Nephron progenitor cell (in vitro differentiated cells): Measurements from ENCODE around the gene SRSF10.

ENCODE experiments used
- DNase-seq: peaks from one replicate; pipeline ENCODE4 v3.0.0; 2021
- H3K27ac Mint-ChIP-seq: 2 replicates; pipeline ENCODE4 v1.8.0; 2021; ENCODE audit warnings: mild to moderate bottlenecking, moderate library complexity, mixed read lengths
- H3K27me3 Mint-ChIP-seq: 2 replicates; pipeline ENCODE4 v1.8.0; 2021; ENCODE audit warnings: mild to moderate bottlenecking, low read depth, mixed read lengths; ENCODE audit not compliant: poor library complexity
- H3K36me3 Mint-ChIP-seq: 2 replicates; pipeline ENCODE4 v1.8.0; 2021; ENCODE audit warnings: low read depth, mixed read lengths
- H3K4me1 Mint-ChIP-seq: 2 replicates; pipeline ENCODE4 v1.8.0; 2021; ENCODE audit warnings: mixed read lengths
- H3K4me3 Mint-ChIP-seq: 2 replicates; pipeline ENCODE4 v1.8.0; 2021; ENCODE audit warnings: mild to moderate bottlenecking, moderate library complexity, mixed read lengths
- H3K9me3 Mint-ChIP-seq: 2 replicates; pipeline ENCODE4 v1.8.0; 2021; ENCODE audit warnings: mild to moderate bottlenecking, moderate library complexity, mixed read lengths
- CTCF ChIP-seq: fragments of 200-600 bp; sonication (generic); IDR thresholded peaks from 2 replicates; pipeline ENCODE4 v1.5.0; 2021; ENCODE audit warnings: antibody characterized with exemption

SRSF10 gene

GRCh38 chr1:23925279-23925678 is 54.8 kb downstream of the SRSF10 start:
- Mint-ChIP-seq H3K27ac (no peak overlapping the region), H3K4me1 (no peaks in the 10 kb centered on the region)

GRCh38 chr1:23924601-23925000 is 55.5 kb downstream of the SRSF10 start:
- no peaks in the 10 kb centered on the region for H3K4me1 Mint-ChIP-seq
- no peak overlapping the region for H3K4me3 Mint-ChIP-seq
- TF ChIP-seq CTCF = no peak
- DNase-seq = no peak
- no peaks in the 10 kb centered on the region for H3K36me3 Mint-ChIP-seq
- H3K9me3 Mint-ChIP-seq = no peaks in the 10 kb centered on the region
- peaks cover 43% of the 10 kb centered on the region for H3K27me3 Mint-ChIP-seq
- H3K27ac Mint-ChIP-seq = no peak overlapping the region

More at GRCh38 chr1:23925279-23925678, 54.8 kb downstream of the SRSF10 start:
- TF ChIP-seq CTCF = no peak
- H3K4me3 Mint-ChIP-seq = no peak overlapping the region
- no peak for DNase-seq
- H3K27me3 Mint-ChIP-seq = peaks cover 46% of the 10 kb centered on the region
- no peaks in the 10 kb centered on the region for H3K36me3 Mint-ChIP-seq
- no peaks in the 10 kb centered on the region for H3K9me3 Mint-ChIP-seq

- no peak for DNase-seq
- no peak for TF ChIP-seq CTCF
- no peaks in the 10 kb centered on the region for H3K4me1 Mint-ChIP-seq
- H3K27me3 Mint-ChIP-seq = peaks cover 38% of the 10 kb centered on the region
- H3K27ac Mint-ChIP-seq = no peak overlapping the region
- H3K36me3 Mint-ChIP-seq = no peaks in the 10 kb centered on the region
- H3K4me3 Mint-ChIP-seq = no peak overlapping the region
- H3K9me3 Mint-ChIP-seq = no peaks in the 10 kb centered on the region
These were observed 56.3 kb downstream of the SRSF10 start for GRCh38 chr1:23923592-23924499.

GRCh38 chr1:23922321-23922943 is 57.7 kb downstream of the SRSF10 start:
- peaks cover 32% of the 10 kb centered on the region for H3K27me3 Mint-ChIP-seq

GRCh38 chr1:23916209-23917131 is 63.7 kb downstream of the SRSF10 start:
- H3K4me3 Mint-ChIP-seq = no peak overlapping the region
- no peaks in the 10 kb centered on the region for H3K9me3 Mint-ChIP-seq
- H3K27me3 Mint-ChIP-seq = peaks cover 7% of the 10 kb centered on the region
- peak; percentile 68 for TF ChIP-seq CTCF
- no peak overlapping the region for H3K27ac Mint-ChIP-seq
- peaks cover 18% of the 10 kb centered on the region for H3K4me1 Mint-ChIP-seq
- H3K36me3 Mint-ChIP-seq = no peaks in the 10 kb centered on the region
- DNase-seq = peak; percentile 64

More at GRCh38 chr1:23922321-23922943, 57.7 kb downstream of the SRSF10 start:
- H3K9me3 Mint-ChIP-seq = no peaks in the 10 kb centered on the region
- no peak overlapping the region for H3K27ac Mint-ChIP-seq
- H3K4me3 Mint-ChIP-seq = no peak overlapping the region
- no peaks in the 10 kb centered on the region for H3K4me1 Mint-ChIP-seq
- H3K36me3 Mint-ChIP-seq = no peaks in the 10 kb centered on the region
- no peak for DNase-seq
- no peak for TF ChIP-seq CTCF
